ENCODE measurements around the gene CACTIN.

DNA sequence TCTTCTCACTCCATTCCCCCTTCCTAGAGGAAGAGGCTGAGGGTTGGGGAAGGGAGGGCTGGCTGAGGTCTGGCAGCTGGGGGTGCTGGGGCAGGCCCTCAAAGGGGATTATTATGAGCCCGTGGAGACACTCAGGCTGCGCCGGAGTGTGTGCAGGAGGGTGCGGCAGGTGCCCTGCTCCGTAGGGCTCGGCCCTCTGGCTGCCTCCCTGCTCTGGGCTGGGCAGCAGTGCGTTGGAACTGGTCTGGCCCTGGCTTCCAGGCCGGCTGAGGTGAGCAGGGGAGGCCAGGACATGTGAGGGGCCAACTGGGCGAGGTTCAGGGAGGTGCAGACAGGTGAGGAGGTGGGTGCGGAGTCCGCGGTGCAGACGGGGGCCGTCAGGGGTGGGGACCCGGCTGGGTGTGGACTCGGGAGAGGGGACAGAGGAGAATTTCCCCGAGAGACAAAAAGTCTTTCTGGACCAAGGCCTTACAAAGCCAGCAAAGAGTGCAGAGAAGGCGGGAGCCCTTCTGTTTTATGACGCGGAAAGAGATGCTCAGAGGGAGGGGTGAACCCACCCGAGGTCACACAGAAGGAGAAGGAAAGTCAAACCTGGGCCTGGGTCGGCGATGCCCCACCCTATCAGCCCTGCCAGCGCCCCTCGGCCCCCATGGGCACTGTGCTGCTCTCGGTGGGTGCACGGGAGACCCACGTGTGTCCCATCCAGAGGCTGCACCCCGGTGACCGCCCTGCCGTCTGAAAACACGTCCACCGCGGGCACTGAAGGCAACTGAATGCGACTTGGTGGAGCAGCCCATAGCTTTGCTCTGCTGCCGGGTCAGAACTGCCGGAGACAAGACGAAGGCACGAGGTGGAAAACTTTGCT, 42.7 kb upstream of the CACTIN start:
- no peak for TF ChIP-seq EGR1 (IDR thresholded peaks at IDR 0.05)
- TF ChIP-seq FOXM1 (IDR thresholded peaks at IDR 0.05; ENCODE audit: borderline replicate concordance, low read depth): no peak
- no peak for TF ChIP-seq CEBPB (IDR thresholded peaks at IDR 0.05)
- no peak for TF ChIP-seq EP300 (IDR thresholded peaks at IDR 0.05; ENCODE audit: borderline replicate concordance)
- TF ChIP-seq TAF1 (IDR thresholded peaks at IDR 0.05; ENCODE audit: low read depth): no peak
- TF ChIP-seq, protein P1, sequence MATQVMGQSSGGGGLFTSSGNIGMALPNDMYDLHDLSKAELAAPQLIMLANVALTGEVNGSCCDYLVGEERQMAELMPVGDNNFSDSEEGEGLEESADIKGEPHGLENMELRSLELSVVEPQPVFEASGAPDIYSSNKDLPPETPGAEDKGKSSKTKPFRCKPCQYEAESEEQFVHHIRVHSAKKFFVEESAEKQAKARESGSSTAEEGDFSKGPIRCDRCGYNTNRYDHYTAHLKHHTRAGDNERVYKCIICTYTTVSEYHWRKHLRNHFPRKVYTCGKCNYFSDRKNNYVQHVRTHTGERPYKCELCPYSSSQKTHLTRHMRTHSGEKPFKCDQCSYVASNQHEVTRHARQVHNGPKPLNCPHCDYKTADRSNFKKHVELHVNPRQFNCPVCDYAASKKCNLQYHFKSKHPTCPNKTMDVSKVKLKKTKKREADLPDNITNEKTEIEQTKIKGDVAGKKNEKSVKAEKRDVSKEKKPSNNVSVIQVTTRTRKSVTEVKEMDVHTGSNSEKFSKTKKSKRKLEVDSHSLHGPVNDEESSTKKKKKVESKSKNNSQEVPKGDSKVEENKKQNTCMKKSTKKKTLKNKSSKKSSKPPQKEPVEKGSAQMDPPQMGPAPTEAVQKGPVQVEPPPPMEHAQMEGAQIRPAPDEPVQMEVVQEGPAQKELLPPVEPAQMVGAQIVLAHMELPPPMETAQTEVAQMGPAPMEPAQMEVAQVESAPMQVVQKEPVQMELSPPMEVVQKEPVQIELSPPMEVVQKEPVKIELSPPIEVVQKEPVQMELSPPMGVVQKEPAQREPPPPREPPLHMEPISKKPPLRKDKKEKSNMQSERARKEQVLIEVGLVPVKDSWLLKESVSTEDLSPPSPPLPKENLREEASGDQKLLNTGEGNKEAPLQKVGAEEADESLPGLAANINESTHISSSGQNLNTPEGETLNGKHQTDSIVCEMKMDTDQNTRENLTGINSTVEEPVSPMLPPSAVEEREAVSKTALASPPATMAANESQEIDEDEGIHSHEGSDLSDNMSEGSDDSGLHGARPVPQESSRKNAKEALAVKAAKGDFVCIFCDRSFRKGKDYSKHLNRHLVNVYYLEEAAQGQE (IDR thresholded peaks at IDR 0.05; ENCODE audit: low read depth): no peak
- no peak for TF ChIP-seq RAD21 (IDR thresholded peaks at IDR 0.05; ENCODE audit: low read depth)
- TF ChIP-seq ZBTB7A (IDR thresholded peaks at IDR 0.05; ENCODE audit: low read depth): no peak
- TF ChIP-seq, protein P2, sequence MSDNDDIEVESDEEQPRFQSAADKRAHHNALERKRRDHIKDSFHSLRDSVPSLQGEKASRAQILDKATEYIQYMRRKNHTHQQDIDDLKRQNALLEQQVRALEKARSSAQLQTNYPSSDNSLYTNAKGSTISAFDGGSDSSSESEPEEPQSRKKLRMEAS (IDR thresholded peaks at IDR 0.05): no peak

Measured in Ishikawa (cell line).